Measurements from ENCODE around the gene GNG10. TPM values are rescaled to one million over a fixed set of nuclear protein-coding genes. Genes with fewer than 3 reads are reported as not detected.

Gene GNG10
- total and polyA plus RNA-seq, 2 of the 4 experiments (the other 2 are of a cell fraction), result 48.8 to 72.7 TPM

- no peak overlapping the region for H4K5ac ChIP-seq (ENCODE audit: low read depth, low read length)
- H3K9me1 ChIP-seq (ENCODE audit: insufficient read depth, low read length), result peaks cover 12% of the 10 kb centered on the region
- no peak overlapping the region for H4K91ac ChIP-seq (ENCODE audit: insufficient read depth, low read depth, low read length)
- H2BK20ac ChIP-seq (ENCODE audit: low read depth, low read length), result no peak overlapping the region
- H2AFZ ChIP-seq (replicated peaks; ENCODE audit: low read length, poor library complexity), result no peak overlapping the region
- ATAC-seq (ENCODE audit: low read depth), result no peak
- intact Hi-C loops (cut with micrococcal nuclease), result loop anchor here (10.0 kb wide), 1 partner anchor 442 kb away; no protein-coding TSS in a partner anchor
- no peaks in the 10 kb centered on the region for H3K9me3 ChIP-seq (ENCODE audit: control insufficient read depth, insufficient read depth, low read length)
- H3K14ac ChIP-seq (replicated peaks; ENCODE audit: low read depth, low read length), result no peak overlapping the region
- H3K79me1 ChIP-seq (ENCODE audit: low read depth in 1 of 2, low read length in 2 of 2), result peaks cover 11 to 68% of the 10 kb centered on the region in 2 experiments
- no peak overlapping the region for H2BK15ac ChIP-seq (ENCODE audit: low read depth, low read length)
- H3K4me2 ChIP-seq (ENCODE audit: low read depth, low read length), result peak overlapping the region; percentile 99
- no peak overlapping the region for H2AK9ac ChIP-seq (replicated peaks; ENCODE audit: low read depth, low read length, poor library complexity)
- H3K36me3 ChIP-seq (ENCODE audit: control insufficient read depth, insufficient read depth, low read length), result no peaks in the 10 kb centered on the region
- H2BK5ac ChIP-seq (ENCODE audit: low read depth, low read length, poor library complexity, severe bottlenecking), result no peak overlapping the region
- 100% methylated on average over 2 of the region's 7 CpGs; no CpG with 5 or more reads in 1 of the 2 experiments for WGBS, 2 experiments (ENCODE audit: extremely low coverage in 2 of 2, insufficient read length in 1 of 2)
- peak overlapping the region; percentile 95; the same call in 1 of the 2 replicates for H3K23ac ChIP-seq (ENCODE audit: low read depth, low read length)
- POLR2A ChIA-PET (ENCODE audit: unreplicated experiment), result no interaction called here
- H2AK5ac ChIP-seq (ENCODE audit: low read depth, low read length), result no peak overlapping the region
- no peak overlapping the region for H3K18ac ChIP-seq (ENCODE audit: low read depth, low read length)
- no peak overlapping the region for H3K9ac ChIP-seq (ENCODE audit: low read depth, low read length)
- no peak for DNase-seq
- no peak overlapping the region for H2BK120ac ChIP-seq (ENCODE audit: low read depth, low read length)
- H4K20me1 ChIP-seq (ENCODE audit: insufficient read depth, low read length), result peaks cover 52% of the 10 kb centered on the region
- H3K27me3 ChIP-seq (ENCODE audit: control insufficient read depth, insufficient read depth, low read length), result no peaks in the 10 kb centered on the region
- H3K56ac ChIP-seq (ENCODE audit: extremely low read depth, insufficient read depth, low read length), result no peak overlapping the region
- no peak overlapping the region for H3K27ac ChIP-seq (ENCODE audit: insufficient read depth, low read length)
- TF ChIP-seq RAD21 (IDR thresholded peaks at IDR 0.05; ENCODE audit: low read length) (no peak), MAZ (IDR thresholded peaks at IDR 0.05; ENCODE audit: borderline replicate concordance, low read depth, low read length) (no peak)
- no peak overlapping the region for H3K4ac ChIP-seq (ENCODE audit: low read depth, low read length)
- in situ Hi-C loops (cut with MboI; ENCODE audit: low sequenced_read_pairs), result no loop called here
- peaks cover 1% of the 10 kb centered on the region; the same call in 1 of the 2 replicates for H3K4me1 ChIP-seq (ENCODE audit: control insufficient read depth, insufficient read depth, low read length)
- BruUV-seq (replicated peaks), result TSS peak; percentile 19
- dilution Hi-C loops (cut with HindIII; ENCODE audit: low sequenced_read_pairs, unreplicated experiment), result no loop called here
- H3K4me3 ChIP-seq (ENCODE audit: insufficient read depth, low read depth, low read length), result peak overlapping the region; percentile 70; the same call in 1 of the 2 replicates
- no peak overlapping the region for H4K8ac ChIP-seq (ENCODE audit: low read depth in 2 of 2, low read length in 2 of 2)
- CTCF ChIA-PET, result interaction anchor here (0.6 to 1.0 kb wide), 3 partner anchors 16 to 868 kb away, joined by 3 to 4 read pairs (median 3); no protein-coding TSS in a partner anchor
These were observed 28.6 kb upstream of the GNG10 start for GRCh38 chr9:111632695-111633388.

Measured in IMR-90 (cell line).